GM12878 (cell line): Measurements from ENCODE around the gene AANAT. TPM values are rescaled to one million over a fixed set of nuclear protein-coding genes. Genes with fewer than 3 reads are reported as not detected.

Source experiments
- ATAC-seq: fragments of 200-7000 bp; cut with Tn5 transposase; 3 replicates; pipeline ENCODE4 v1.9.1; 2020; ENCODE audit warnings: mild to moderate bottlenecking, moderate library complexity
- BruUV-seq: library from RNA; stranded (reverse); fragments of 400-500 nt; replicated peaks from 2 replicates; lab custom pipeline; 2021; lab: Mats Ljungman, UMichigan
- CTCF ChIA-PET: fragments of 300-600 bp; sonication (Branson Sonifier 250); formaldehyde crosslinking; extraction: SDS; loops from one replicate; lab custom pipeline; 2021; ENCODE audit warnings: inconsistent platforms; lab: Yijun Ruan, JAX
- POLR2A ChIA-PET: fragments of 350-600 bp; formaldehyde crosslinking; extraction: SDS; loops from one replicate; lab custom pipeline; 2021; ENCODE audit warnings: inconsistent platforms; lab: Charles Lee
- RAD21 ChIA-PET: fragments of 300-600 bp; sonication (Branson Sonifier 250); formaldehyde crosslinking; loops from one replicate; lab custom pipeline; 2023; ENCODE audit warnings: antibody characterized with exemption; ENCODE audit not compliant: unreplicated experiment; lab: Charles Lee
- SMC1A ChIA-PET: fragments of 300-600 bp; sonication (Branson Sonifier 250); formaldehyde crosslinking; loops from one replicate; lab custom pipeline; 2023; ENCODE audit not compliant: unreplicated experiment, uncharacterized antibody; lab: Charles Lee
- DNase-seq: peaks from one replicate; pipeline ENCODE4 v3.0.0-alpha.2; 2011; ENCODE audit warnings: low read depth, low spot score
- FAIRE-seq: peaks from 3 replicates; lab custom pipeline; 2011; peaks lifted over from hg19 to GRCh38; lab: Jason Lieb, UNC
- H2AFZ ChIP-seq: 2 replicates; pipeline ENCODE4 v1.6.0; 2011; ENCODE audit warnings: low read depth, low read length, control low read depth; ENCODE audit not compliant: control insufficient read depth
- H3K27ac ChIP-seq: 2 replicates; pipeline ENCODE4 v1.5.1; 2011; ENCODE audit warnings: control low read depth; ENCODE audit not compliant: control insufficient read depth, insufficient read depth
- H3K27me3 ChIP-seq, 2 experiments: replicated peaks in 1 of 2; 2 replicates each; pipeline versions ENCODE4 v1.6.0 to v1.6.1; 2011; ENCODE audit warnings: low read length in 1 of 2; ENCODE audit not compliant: control insufficient read depth in 2 of 2, insufficient read depth in 2 of 2
- H3K36me3 ChIP-seq, 2 experiments: 2 replicates each; pipeline ENCODE4 v1.5.1; 2011; ENCODE audit warnings: low read length in 1 of 2; ENCODE audit not compliant: control insufficient read depth in 2 of 2, insufficient read depth in 2 of 2
- H3K4me1 ChIP-seq: 2 replicates; pipeline ENCODE4 v1.6.1; 2011; ENCODE audit warnings: mild to moderate bottlenecking, low read length, moderate library complexity, mixed read lengths; ENCODE audit not compliant: control insufficient read depth, insufficient read depth
- H3K4me2 ChIP-seq: 2 replicates; pipeline ENCODE4 v1.6.0; 2011; ENCODE audit warnings: control low read depth; ENCODE audit not compliant: control insufficient read depth, insufficient read depth
- H3K4me3 ChIP-seq: fragments of 200-600 bp; sonication (generic); 2 replicates; pipeline ENCODE4 v1.5.1; 2016
- H3K79me2 ChIP-seq: 2 replicates; pipeline ENCODE4 v1.6.0; 2011; ENCODE audit warnings: low read length; ENCODE audit not compliant: control insufficient read depth, insufficient read depth
- H3K9ac ChIP-seq: 2 replicates; pipeline ENCODE4 v1.8.0; 2011; ENCODE audit warnings: low read length, control low read depth, mixed read lengths; ENCODE audit not compliant: control insufficient read depth, insufficient read depth
- H3K9me3 ChIP-seq: replicated peaks from 3 replicates; pipeline ENCODE4 v1.5.1; 2011; ENCODE audit warnings: mild to moderate bottlenecking, low read length; ENCODE audit not compliant: control insufficient read depth, insufficient read depth
- H4K20me1 ChIP-seq: 2 replicates; pipeline ENCODE4 v1.6.0; 2011; ENCODE audit not compliant: control insufficient read depth, insufficient read depth
- CHD1 ChIP-seq: IDR thresholded peaks from 2 replicates; pipeline ENCODE4 v1.6.1; 2012; ENCODE audit warnings: low read depth, low read length, improper control_type of control experiment
- E4F1 ChIP-seq: fragments of 450-650 bp; IDR thresholded peaks from 2 replicates; pipeline ENCODE4 v1.6.1; 2018; ENCODE audit warnings: borderline replicate concordance, mild to moderate bottlenecking; ENCODE audit not compliant: partially characterized antibody
- EP300 ChIP-seq, 2 experiments: fragments of 150-350 bp in 1 of 2; IDR thresholded peaks; 2 replicates each; pipeline ENCODE4 v1.6.1; 2011 to 2012; ENCODE audit warnings: low read depth in 2 of 2, low read length in 2 of 2, borderline replicate concordance in 1 of 2, improper control_type of control experiment in 1 of 2, inconsistent platforms in 1 of 2; ENCODE audit not compliant: control insufficient read depth in 1 of 2
- HDAC2 ChIP-seq: fragments of 200-600 bp; sonication (generic); IDR thresholded peaks from 2 replicates; pipeline ENCODE4 v1.6.1; 2017
- MEF2A ChIP-seq: IDR thresholded peaks from 2 replicates; pipeline ENCODE4 v1.6.1; 2011; ENCODE audit warnings: low read depth, mild to moderate bottlenecking, low read length, moderate library complexity; ENCODE audit not compliant: insufficient read depth
- NFIC ChIP-seq: IDR thresholded peaks from 2 replicates; pipeline ENCODE4 v1.6.1; 2012; ENCODE audit warnings: low read depth, mild to moderate bottlenecking, inconsistent platforms, low read length, moderate library complexity
- POU2F2 ChIP-seq: IDR thresholded peaks from 3 replicates; pipeline ENCODE4 v1.6.1; 2011; ENCODE audit warnings: low read depth, mild to moderate bottlenecking, low read length, borderline replicate concordance
- PRDM15 ChIP-seq: fragments of 450-650 bp; formaldehyde crosslinking; IDR thresholded peaks from 2 replicates; pipeline ENCODE4 v1.4.0; 2020; ENCODE audit warnings: mild to moderate bottlenecking, moderate library complexity
- SKIL ChIP-seq: fragments of 450-650 bp; IDR thresholded peaks from 2 replicates; pipeline ENCODE4 v1.6.1; 2017; ENCODE audit warnings: mild to moderate bottlenecking, low read depth, inconsistent platforms; ENCODE audit not compliant: poor library complexity, severe bottlenecking
- TAF1 ChIP-seq: IDR thresholded peaks from 2 replicates; pipeline ENCODE4 v1.6.1; 2011; ENCODE audit warnings: mild to moderate bottlenecking, low read depth, low read length, borderline replicate concordance
- WGBS: methylation state at CpG from one replicate; pipeline ENCODE4 v1.1.6; 2016; ENCODE audit warnings: low lambda C conversion rate; ENCODE audit not compliant: insufficient replicate concordance, insufficient coverage; ENCODE audit errors: missing lambda C conversion rate; 5-methylcytosine and 5-hydroxymethylcytosine counted together
- in situ Hi-C: fragments of 300-500 bp; cut with MboI; formaldehyde crosslinking; loops from 9 replicates; pipeline ENCODE4 v1.14.3; 2018; ENCODE audit warnings: mixed read lengths
- intact Hi-C: fragments of 100-400 bp; cut with micrococcal nuclease; formaldehyde crosslinking; loops from one replicate; pipeline ENCODE4 v1.14.2; 2022; ENCODE audit not compliant: unreplicated experiment
- polyA plus RNA-seq, 11 experiments: library from polyadenylated mRNA; depleted of rRNA in 4 of 11; unstranded in 6 of 11; stranded (reverse) in 5 of 11; fragments of >200 nt; fragmentation: Nextera tagmentation in 4 of 11; fragmentation: Illumina TruSeq in 1 of 11; extraction: Ambion mirVana in 4 of 11; extraction: Trizol in 1 of 11; gene quantifications; 1 replicate in 1 of 11; 2 replicates in 10 of 11; pipeline versions ENCODE4 v1.2.1 to v1.2.3, GENCODE V29; 2011 to 2016; ENCODE audit warnings: inconsistent platforms in 2 of 11, missing spikeins in 2 of 11, low read depth in 1 of 11
- total RNA-seq, 4 experiments: library from RNA; depleted of rRNA in 3 of 4; stranded (reverse); fragments of >200 nt in 3 of 4; fragmentation: Illumina TruSeq in 1 of 4; extraction: Trizol in 1 of 4; gene quantifications; 2 replicates each; pipeline versions ENCODE4 v1.2.1 to v1.2.3, GENCODE V29; 2013 to 2021
- TF ChIP-seq, protein P1 (sequence below): fragments of 450-650 bp; IDR thresholded peaks from 2 replicates; pipeline ENCODE4 v1.6.1; 2018; ENCODE audit warnings: mild to moderate bottlenecking, low read depth, moderate library complexity; ENCODE audit not compliant: partially characterized antibody

The AANAT gene
- total and polyA plus RNA-seq, 10 of the 15 experiments (the other 5 are each of a cell fraction or from before 2014, with no cell fraction given): 0.23 TPM; not detected in 9

GRCh38 chr17:76439314-76439928, 28.0 kb upstream of the AANAT start:
- in situ Hi-C loops: no loop called here
- peaks cover 39% of the 10 kb centered on the region for H3K4me1 ChIP-seq
- RAD21 ChIA-PET: no interaction called here
- H3K36me3 ChIP-seq: peaks cover 0 to 8% of the 10 kb centered on the region in 2 experiments; a peak in 2 of 4 replicates
- no TSS peak for BruUV-seq
- CTCF ChIA-PET: interaction anchor here (1.3 kb wide), 1 partner anchor 18 kb away, joined by 5 read pairs; no protein-coding TSS in a partner anchor
- TF ChIP-seq NFIC: no peak
- TF ChIP-seq CHD1: no peak
- TF ChIP-seq TAF1: no peak
- TF ChIP-seq PRDM15 (CRISPR knock-in tag): no peak
- TF ChIP-seq MEF2A: no peak
- no peak for TF ChIP-seq SKIL
- no peak for TF ChIP-seq EP300 (IDR thresholded peaks at IDR 0.05; ENCODE audit: borderline replicate concordance in 1 of 2, control insufficient read depth in 1 of 2, low read depth in 2 of 2, low read length in 2 of 2)
- TF ChIP-seq POU2F2: no peak
- TF ChIP-seq, protein P1, sequence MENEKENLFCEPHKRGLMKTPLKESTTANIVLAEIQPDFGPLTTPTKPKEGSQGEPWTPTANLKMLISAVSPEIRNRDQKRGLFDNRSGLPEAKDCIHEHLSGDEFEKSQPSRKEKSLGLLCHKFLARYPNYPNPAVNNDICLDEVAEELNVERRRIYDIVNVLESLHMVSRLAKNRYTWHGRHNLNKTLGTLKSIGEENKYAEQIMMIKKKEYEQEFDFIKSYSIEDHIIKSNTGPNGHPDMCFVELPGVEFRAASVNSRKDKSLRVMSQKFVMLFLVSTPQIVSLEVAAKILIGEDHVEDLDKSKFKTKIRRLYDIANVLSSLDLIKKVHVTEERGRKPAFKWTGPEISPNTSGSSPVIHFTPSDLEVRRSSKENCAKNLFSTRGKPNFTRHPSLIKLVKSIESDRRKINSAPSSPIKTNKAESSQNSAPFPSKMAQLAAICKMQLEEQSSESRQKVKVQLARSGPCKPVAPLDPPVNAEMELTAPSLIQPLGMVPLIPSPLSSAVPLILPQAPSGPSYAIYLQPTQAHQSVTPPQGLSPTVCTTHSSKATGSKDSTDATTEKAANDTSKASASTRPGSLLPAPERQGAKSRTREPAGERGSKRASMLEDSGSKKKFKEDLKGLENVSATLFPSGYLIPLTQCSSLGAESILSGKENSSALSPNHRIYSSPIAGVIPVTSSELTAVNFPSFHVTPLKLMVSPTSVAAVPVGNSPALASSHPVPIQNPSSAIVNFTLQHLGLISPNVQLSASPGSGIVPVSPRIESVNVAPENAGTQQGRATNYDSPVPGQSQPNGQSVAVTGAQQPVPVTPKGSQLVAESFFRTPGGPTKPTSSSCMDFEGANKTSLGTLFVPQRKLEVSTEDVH: no peak
- no peak for TF ChIP-seq E4F1
- no peak for TF ChIP-seq HDAC2
- TF ChIP-seq, all 136 proteins: peak for 0
- no peak for FAIRE-seq
- no peak overlapping the region for H3K4me2 ChIP-seq
- no peaks in the 10 kb centered on the region for H4K20me1 ChIP-seq
- POLR2A ChIA-PET: interaction anchor here (1.6 kb wide), 1 partner anchor 9 kb away, joined by 4 read pairs; no protein-coding TSS in a partner anchor
- peaks cover 52% of the 10 kb centered on the region for H3K79me2 ChIP-seq
- SMC1A ChIA-PET: interaction anchor here (1.6 to 1.8 kb wide), 2 partner anchors 9 to 28 kb away, joined by 3 to 5 read pairs; partner anchors contain the start of gene AANAT
- no peak for DNase-seq
- H3K9me3 ChIP-seq: no peaks in the 10 kb centered on the region
- 84% methylated on average over 6 of the region's 6 CpGs for WGBS
- H3K27me3 ChIP-seq: no peaks in the 10 kb centered on the region
- no peak for ATAC-seq
- H2AFZ ChIP-seq: no peak overlapping the region
- intact Hi-C loops: no loop called here
- H3K9ac ChIP-seq: no peak overlapping the region
- H3K27ac ChIP-seq: no peak overlapping the region
- no peak overlapping the region for H3K4me3 ChIP-seq
